Measurements from ENCODE around the gene FBXO15. TPM values are rescaled to one million over a fixed set of nuclear protein-coding genes. Genes with fewer than 3 reads are reported as not detected.

FBXO15 gene
- total and polyA plus RNA-seq, 7 donors = 0.03 to 0.30 (median 0.23) TPM; not detected in 3

GRCh38 chr18:74172697-74173433 is 25.2 kb upstream of the FBXO15 start:
- Histone ChIP-seq H3K36me3 (ENCODE audit: insufficient read depth in 1 of 2, low read depth in 1 of 2) (no peaks in the 10 kb centered on the region), H3K4me1 (no peaks in the 10 kb centered on the region), H3K27me3 (ENCODE audit: insufficient read depth in 3 of 3, low read length in 2 of 3) (peaks cover 0 to 15% (median 10%) of the 10 kb centered on the region in 3 donors), H3K4me3 (no peak overlapping the region), H3K27ac (no peak overlapping the region), H3K9me3 (no peaks in the 10 kb centered on the region)
- no peak for DNase-seq
- ATAC-seq = no peak
- intact Hi-C loops (cut with DNase I) = no loop called here
- WGBS, 3 donors = 77 to 82% (median 79%) methylated on average over 21 to 27 of the region's 27 CpGs
- no peak for TF ChIP-seq CTCF (IDR thresholded peaks at IDR 0.05)

- intact Hi-C loops (cut with DNase I) = no loop called here
- H3K27ac ChIP-seq = no peak overlapping the region
- TF ChIP-seq CTCF (IDR thresholded peaks at IDR 0.05) = no peak
- DNase-seq = no peak
- 67 to 75% (median 74%) methylated on average over 12 of the region's 12 CpGs for WGBS, 3 donors
- H3K36me3 ChIP-seq (ENCODE audit: insufficient read depth in 1 of 2, low read depth in 1 of 2) = no peaks in the 10 kb centered on the region
- H3K4me3 ChIP-seq = no peak overlapping the region
- no peaks in the 10 kb centered on the region for H3K9me3 ChIP-seq
- H3K27me3 ChIP-seq (ENCODE audit: insufficient read depth in 3 of 3, low read length in 2 of 3) = peaks cover 0 to 11% (median 9%) of the 10 kb centered on the region in 3 donors
- no peak for ATAC-seq
- no peaks in the 10 kb centered on the region for H3K4me1 ChIP-seq
These were observed 24.4 kb upstream of the FBXO15 start for GRCh38 chr18:74171910-74172606.

- TF ChIP-seq CTCF (IDR thresholded peaks at IDR 0.05) = no peak
- ATAC-seq (no peak), DNase-seq (no peak)
- peaks cover 0 to 19% of the 10 kb centered on the region in 2 donors for H3K36me3 ChIP-seq (ENCODE audit: insufficient read depth in 1 of 2, low read depth in 1 of 2)
- H3K9me3 ChIP-seq = no peaks in the 10 kb centered on the region
- H3K27me3 ChIP-seq (ENCODE audit: insufficient read depth in 3 of 3, low read length in 2 of 3) = no peaks in the 10 kb centered on the region
- H3K4me1 ChIP-seq = no peaks in the 10 kb centered on the region
- WGBS, 3 donors = 54 to 71% (median 68%) methylated on average over 7 of the region's 7 CpGs
- H3K4me3 ChIP-seq = no peak overlapping the region
- intact Hi-C loops (cut with DNase I) = no loop called here
- H3K27ac ChIP-seq = no peak overlapping the region
These were observed 18.8 kb upstream of the FBXO15 start for GRCh38 chr18:74166386-74166785.

GRCh38 chr18:74163019-74163660 is 15.5 kb upstream of the FBXO15 start:
- no peak for ATAC-seq
- H3K36me3 ChIP-seq (ENCODE audit: insufficient read depth in 1 of 2, low read depth in 1 of 2) = peaks cover 11 to 51% of the 10 kb centered on the region in 2 donors
- no peak for DNase-seq
- no peak overlapping the region for H3K27ac ChIP-seq
- TF ChIP-seq CTCF (IDR thresholded peaks at IDR 0.05) = no peak
- 57 to 64% (median 59%) methylated on average over 11 of the region's 11 CpGs for WGBS, 3 donors
- H3K9me3 ChIP-seq = no peaks in the 10 kb centered on the region
- no peaks in the 10 kb centered on the region for H3K27me3 ChIP-seq (ENCODE audit: insufficient read depth in 3 of 3, low read length in 2 of 3)
- H3K4me1 ChIP-seq = no peaks in the 10 kb centered on the region
- intact Hi-C loops (cut with DNase I) = no loop called here
- H3K4me3 ChIP-seq = no peak overlapping the region
